ENCODE measurements around the gene PKD1L1. TPM values are rescaled to one million over a fixed set of nuclear protein-coding genes. Genes with fewer than 3 reads are reported as not detected.

PKD1L1 gene
- total RNA-seq, 1 experiment from 2014 or later: 0.17 TPM

- POLR2A ChIA-PET: no interaction called here
Measured at GRCh38 chr7:47852330-47853245, 95.7 kb downstream of the PKD1L1 start.

More at GRCh38 chr7:47852330-47853245, 95.7 kb downstream of the PKD1L1 start:
- Histone ChIP-seq H3K9me3 (ENCODE audit: control insufficient read depth in 1 of 2, insufficient read depth in 1 of 2, low read depth in 1 of 2, low read length in 2 of 2) (no peaks in the 10 kb centered on the region), H4K20me1 (ENCODE audit: insufficient read depth) (no peaks in the 10 kb centered on the region), H3K9ac (ENCODE audit: low read length) (no peak overlapping the region), H2AFZ (ENCODE audit: low read depth, low read length, poor library complexity, severe bottlenecking) (no peak overlapping the region), H3K36me3 (ENCODE audit: control insufficient read depth in 1 of 2, insufficient read depth in 2 of 2, low read length in 2 of 2) (no peaks in the 10 kb centered on the region), H3K27me3 (ENCODE audit: insufficient read depth, low read length) (no peaks in the 10 kb centered on the region), H3K27ac (ENCODE audit: low read depth, low read length) (no peak overlapping the region), H3K9me2 (ENCODE audit: insufficient read depth) (no peaks in the 10 kb centered on the region), H3K79me2 (ENCODE audit: insufficient read depth, low read length) (no peaks in the 10 kb centered on the region), H3K4me2 (ENCODE audit: low read length) (no peak overlapping the region), H3K4me1 (ENCODE audit: control insufficient read depth in 1 of 2, insufficient read depth in 2 of 2, low read length in 2 of 2) (no peaks in the 10 kb centered on the region), H3K4me3 (replicated peaks in 1 of 2; ENCODE audit: low read depth in 1 of 2, low read length in 2 of 2) (no peak overlapping the region)
- ChIA-PET CTCF (interaction anchor here (1.5 kb wide), 1 partner anchor 42 kb away, joined by 3 read pairs; no protein-coding TSS in a partner anchor), RAD21 (ENCODE audit: low non-redundant PET in 1 of 2, low total read pairs in 2 of 2, uncharacterized antibody in 2 of 2, unreplicated experiment in 2 of 2) (no interaction called here)
- no peak for DNase-seq (ENCODE audit: low read depth, low spot score)
- intact Hi-C loops (cut with micrococcal nuclease): no loop called here
- TF ChIP-seq YY1 (IDR thresholded peaks at IDR 0.05; ENCODE audit: extremely low read depth, insufficient replicate concordance, low read depth, low read length) (no peak), RAD21 (IDR thresholded peaks at IDR 0.05; ENCODE audit: low read depth) (peak; percentile 44), POLR2AphosphoS5 (IDR thresholded peaks at IDR 0.05; ENCODE audit: low read depth, low read length) (no peak), CTCF (IDR thresholded peaks at IDR 0.05 in 2 of 3, conservative IDR thresholded peaks at IDR 0.05 in 1 of 3; ENCODE audit: borderline replicate concordance in 1 of 3, insufficient read depth in 1 of 3, low read depth in 2 of 3, low read length in 2 of 3) (peak in 2 of 3 experiments; percentile 33 to 38; a peak in 3 of 6 replicates), SP1 (IDR thresholded peaks at IDR 0.05; ENCODE audit: low read depth) (no peak)
- ATAC-seq: peak; percentile 77
- BruUV-seq (replicated peaks): no TSS peak

Data from HCT116 (cell line).